Middle frontal gyrus (tissue), 1 donor: Measurements from ENCODE around the gene FASTK.
"Not testable (repeated sequence)": the region's sequence is repeated elsewhere in the genome, so short reads cannot be mapped to it uniquely, and the experiment has no call there.

ENCODE experiments used
- DNase-seq: peaks from one replicate; pipeline ENCODE4 v3.0.0-alpha.2; 2015; ENCODE audit warnings: low spot score; ENCODE audit errors: extremely low spot score

Gene FASTK

DNA sequence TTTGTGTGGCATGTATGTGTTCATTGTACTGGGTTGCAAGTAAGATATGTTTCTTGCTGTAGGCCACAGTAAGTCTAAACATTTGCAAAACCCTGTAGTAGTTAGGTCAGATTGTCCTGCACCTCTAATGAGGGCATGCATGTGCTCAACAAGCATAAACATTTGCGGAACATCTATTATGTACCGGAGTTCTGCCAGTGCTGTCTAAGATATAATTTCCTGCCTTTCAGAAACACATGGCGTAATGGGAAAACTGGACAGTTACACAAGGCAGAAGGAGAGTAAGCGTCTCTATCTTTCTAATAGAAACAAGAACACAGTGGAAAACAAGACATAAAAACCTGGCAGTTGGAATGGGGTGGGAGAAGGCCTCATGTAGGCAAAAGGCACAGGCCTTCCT lies 49.6 kb downstream of the FASTK start:
- no peak for DNase-seq

DNA sequence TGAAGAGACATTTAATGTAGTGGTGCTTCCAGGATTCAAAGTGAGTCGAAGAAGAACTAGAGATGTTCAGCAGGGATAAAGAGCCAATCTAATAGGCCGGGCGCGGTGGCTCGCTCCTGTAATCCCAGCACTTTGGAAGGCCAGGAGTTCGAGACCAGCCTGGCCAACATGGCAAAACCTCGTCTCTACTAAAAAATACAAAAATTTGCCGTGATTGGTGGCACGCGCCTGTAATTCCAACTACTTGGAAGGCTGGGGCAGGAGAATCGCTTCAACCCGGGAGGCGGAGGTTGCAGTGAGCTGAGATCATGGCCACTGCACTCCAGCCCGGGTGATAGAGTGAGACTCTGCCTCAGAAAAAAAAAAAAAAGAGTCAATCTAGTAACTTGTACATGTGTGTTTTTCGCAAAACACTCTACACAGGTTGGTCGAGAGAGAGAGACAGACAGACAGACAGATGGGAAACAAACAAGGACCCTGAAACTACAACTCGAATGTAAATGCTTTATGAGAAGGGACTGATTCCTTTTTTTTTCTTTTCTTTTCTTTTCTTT lies 51.6 kb downstream of the FASTK start:
- DNase-seq: no peak

DNA sequence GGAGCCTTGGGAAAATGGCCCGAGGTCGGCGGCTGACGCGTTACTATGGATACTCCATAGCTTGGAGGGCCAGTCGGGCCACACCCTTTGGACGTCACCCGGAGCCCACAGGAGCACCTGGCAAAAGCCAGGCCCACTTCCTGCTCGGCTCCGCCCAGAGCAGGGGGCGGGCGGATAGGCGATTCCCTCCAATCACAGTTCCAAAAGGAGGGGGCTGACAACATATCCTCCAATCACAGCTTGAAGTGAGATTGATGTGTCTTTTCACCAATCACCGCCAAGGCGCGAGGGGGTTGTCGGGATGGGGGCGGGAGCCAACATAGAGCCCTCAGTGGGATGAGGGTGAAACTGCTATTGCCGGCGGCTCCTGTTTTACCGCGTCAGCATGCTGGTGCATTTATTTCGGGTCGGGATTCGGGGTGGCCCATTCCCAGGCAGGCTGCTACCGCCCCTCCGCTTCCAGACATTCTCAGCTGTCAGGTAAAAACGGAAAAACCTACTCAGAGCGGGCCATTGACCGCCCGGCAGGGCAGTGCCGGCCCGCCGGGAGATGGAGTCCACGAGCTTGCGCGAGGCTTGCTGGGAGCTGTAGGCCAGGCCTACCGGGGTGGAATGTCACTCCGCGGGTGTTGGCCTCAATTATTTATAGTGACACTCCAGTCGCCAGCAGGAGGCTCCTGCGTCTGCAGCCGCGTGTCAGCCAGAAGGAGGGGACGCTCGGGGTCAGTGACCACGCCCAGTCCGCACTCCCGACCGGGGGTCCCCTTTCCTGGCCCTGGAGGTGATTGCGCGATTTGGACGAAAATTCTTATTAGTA lies 52.3 kb downstream of the FASTK start, which contains the start of gene ABCB8:
ABCB8 (plus strand) TSS at position 320 of the 817 bp plus-strand sequence; CDS start at position 386, 66 bp downstream.
- peak; percentile 93 for DNase-seq

DNA sequence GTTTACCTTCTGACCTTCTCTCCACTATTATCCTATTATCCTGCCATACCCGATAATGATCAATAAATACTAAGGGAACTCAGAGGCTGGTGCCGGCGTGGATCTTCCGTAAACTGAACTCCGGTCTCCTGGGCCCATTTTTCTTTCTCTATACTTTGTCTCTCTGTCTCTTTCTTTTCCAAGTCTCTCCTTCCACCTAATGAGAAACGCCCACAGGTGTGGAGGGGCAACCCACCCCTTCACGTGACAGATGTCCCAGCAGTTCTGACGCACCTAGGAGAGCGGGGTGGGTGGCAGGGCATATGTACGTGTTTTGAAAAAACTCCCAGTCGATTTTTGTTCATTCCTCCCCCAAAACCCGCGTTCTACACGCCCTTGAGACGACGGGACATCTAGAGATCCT lies 52.9 kb downstream of the FASTK start:
- DNase-seq: not testable (repeated sequence)

DNA sequence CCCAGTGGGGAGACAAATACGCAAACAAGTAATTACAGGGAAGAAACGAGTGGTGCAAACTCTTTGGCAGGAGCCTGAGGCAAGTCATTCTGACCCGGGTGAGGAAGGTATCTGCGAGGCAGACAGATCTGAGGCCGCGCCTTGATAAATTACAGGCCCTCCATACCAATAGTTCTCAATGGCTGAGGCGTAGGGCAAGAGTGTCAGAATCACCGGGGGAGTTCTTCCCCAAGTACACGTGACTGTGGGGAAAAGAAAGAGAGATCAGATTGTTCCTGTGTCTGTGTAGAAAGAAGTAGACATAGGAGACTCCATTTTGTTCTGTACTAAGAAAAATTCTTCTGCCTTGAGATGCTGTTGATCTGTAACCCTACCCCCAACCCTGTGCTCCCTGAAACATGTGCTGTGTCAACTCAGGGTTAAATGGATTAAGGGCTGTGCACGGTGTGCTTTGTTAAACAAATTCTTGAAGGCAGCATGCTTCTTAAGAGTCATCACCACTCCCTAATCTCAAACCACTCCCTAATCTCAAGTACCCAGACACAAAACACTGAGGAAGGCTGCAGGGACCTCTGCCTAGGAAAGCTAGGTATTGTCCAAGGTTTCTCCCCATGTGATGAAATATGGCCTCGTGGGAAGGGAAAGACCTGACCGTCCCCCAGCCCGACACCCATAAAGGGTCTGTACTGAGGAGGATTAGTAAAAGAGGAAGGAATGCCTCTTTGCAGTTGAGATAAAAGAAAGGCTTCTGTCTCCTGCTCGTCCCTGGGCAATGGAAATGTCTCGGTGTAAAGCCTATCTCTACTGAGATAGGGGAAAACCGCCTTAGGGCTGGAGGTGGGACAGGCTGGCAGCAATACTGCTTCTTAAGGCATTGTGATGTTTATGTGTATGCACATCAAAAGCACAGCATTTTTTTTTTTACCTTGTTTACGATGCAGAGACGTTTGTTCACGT lies 53.6 kb downstream of the FASTK start:
- DNase-seq: not testable (repeated sequence)
